Neural cell (in vitro differentiated cells): ENCODE results near the gene ABHD12.

Experiments
- POLR2AphosphoS5 ChIP-seq: IDR thresholded peaks from 2 replicates; pipeline ENCODE4 v1.6.1; 2012
- RAD21 ChIP-seq: fragments of 450-650 bp; conservative IDR thresholded peaks from 2 replicates; pipeline ENCODE4 v1.6.1; 2014; ENCODE audit warnings: antibody characterized with exemption, mild to moderate bottlenecking, moderate library complexity
- TF ChIP-seq, protein P1 (sequence below): fragments of 450-650 bp; IDR thresholded peaks from 2 replicates; pipeline ENCODE4 v1.5.1; 2014; ENCODE audit warnings: antibody characterized with exemption, mild to moderate bottlenecking, moderate library complexity; ENCODE audit not compliant: poor library complexity, severe bottlenecking

DNA sequence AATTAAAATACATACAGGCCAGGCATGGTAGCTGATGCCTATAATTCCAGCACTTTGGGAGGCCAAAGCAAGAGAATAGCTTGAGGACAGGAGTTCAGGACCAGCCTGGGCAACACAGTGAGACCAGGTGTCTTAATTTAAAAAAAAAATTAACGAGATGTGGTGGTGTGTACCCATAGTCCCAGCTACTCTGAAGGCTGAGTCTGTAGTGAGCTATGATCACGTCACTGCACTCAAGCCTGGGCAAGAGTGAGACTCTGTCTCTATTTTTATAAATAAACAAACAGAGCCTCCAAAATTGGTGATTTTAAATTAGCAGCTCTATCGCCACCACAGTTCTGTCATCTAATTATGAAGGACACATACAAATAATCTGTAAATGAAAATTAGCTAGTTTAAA lies 37.9 kb downstream of the ABHD12 start:
- TF ChIP-seq, protein P1, sequence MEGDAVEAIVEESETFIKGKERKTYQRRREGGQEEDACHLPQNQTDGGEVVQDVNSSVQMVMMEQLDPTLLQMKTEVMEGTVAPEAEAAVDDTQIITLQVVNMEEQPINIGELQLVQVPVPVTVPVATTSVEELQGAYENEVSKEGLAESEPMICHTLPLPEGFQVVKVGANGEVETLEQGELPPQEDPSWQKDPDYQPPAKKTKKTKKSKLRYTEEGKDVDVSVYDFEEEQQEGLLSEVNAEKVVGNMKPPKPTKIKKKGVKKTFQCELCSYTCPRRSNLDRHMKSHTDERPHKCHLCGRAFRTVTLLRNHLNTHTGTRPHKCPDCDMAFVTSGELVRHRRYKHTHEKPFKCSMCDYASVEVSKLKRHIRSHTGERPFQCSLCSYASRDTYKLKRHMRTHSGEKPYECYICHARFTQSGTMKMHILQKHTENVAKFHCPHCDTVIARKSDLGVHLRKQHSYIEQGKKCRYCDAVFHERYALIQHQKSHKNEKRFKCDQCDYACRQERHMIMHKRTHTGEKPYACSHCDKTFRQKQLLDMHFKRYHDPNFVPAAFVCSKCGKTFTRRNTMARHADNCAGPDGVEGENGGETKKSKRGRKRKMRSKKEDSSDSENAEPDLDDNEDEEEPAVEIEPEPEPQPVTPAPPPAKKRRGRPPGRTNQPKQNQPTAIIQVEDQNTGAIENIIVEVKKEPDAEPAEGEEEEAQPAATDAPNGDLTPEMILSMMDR = no peak
- TF ChIP-seq POLR2AphosphoS5 = no peak
- no peak for TF ChIP-seq RAD21
